Kidney (tissue), 14 donors: ENCODE data around the gene NTRK2. TPM values are rescaled to one million over a fixed set of nuclear protein-coding genes. Genes with fewer than 3 reads are reported as not detected.

Experiments used
- DNase-seq, 5 donors: peaks; one replicate each; pipeline ENCODE4 v3.0.0-alpha.2; 2013 to 2020
- FAIRE-seq: peaks from 2 replicates; lab custom pipeline; 2012; peaks lifted over from hg19 to GRCh38; lab: Jason Lieb, UNC
- H3K27ac ChIP-seq, 2 donors: one replicate each; pipeline ENCODE4 v1.7.0; 2013; ENCODE audit warnings: low read depth in 2 of 2, low read length in 2 of 2, inconsistent platforms in 1 of 2
- H3K27me3 ChIP-seq: one replicate; pipeline ENCODE4 v1.7.1; 2013; ENCODE audit warnings: low read length, inconsistent platforms; ENCODE audit not compliant: control insufficient read depth, insufficient read depth
- H3K36me3 ChIP-seq, 3 donors: one replicate each; pipeline versions ENCODE4 v1.7.0 to v1.7.1; 2013; ENCODE audit warnings: low read length in 3 of 3, control low read depth in 1 of 3, inconsistent platforms in 1 of 3; ENCODE audit not compliant: insufficient read depth in 3 of 3, control insufficient read depth in 2 of 3
- H3K4me1 ChIP-seq, 3 donors: one replicate each; pipeline versions ENCODE4 v1.7.0 to v1.7.1; 2013; ENCODE audit warnings: low read length in 3 of 3, inconsistent platforms in 1 of 3, low read depth in 1 of 3; ENCODE audit not compliant: control insufficient read depth in 2 of 3, insufficient read depth in 2 of 3
- H3K4me3 ChIP-seq, 3 donors: one replicate each; pipeline versions ENCODE4 v1.7.0 to v1.8.1; 2013; ENCODE audit warnings: low read length in 3 of 3, control low read depth in 1 of 3, inconsistent platforms in 1 of 3
- H3K9ac ChIP-seq, 3 donors: one replicate each; pipeline versions ENCODE4 v1.7.0 to v1.7.1; 2013; ENCODE audit warnings: low read length in 3 of 3, control low read depth in 1 of 3, inconsistent platforms in 1 of 3
- H3K9me3 ChIP-seq, 3 donors: one replicate each; pipeline versions ENCODE4 v1.7.0 to v1.7.1; 2013; ENCODE audit warnings: low read length in 3 of 3, control low read depth in 1 of 3, inconsistent platforms in 1 of 3; ENCODE audit not compliant: control insufficient read depth in 2 of 3, insufficient read depth in 1 of 3
- CTCF ChIP-seq: IDR thresholded peaks from 3 replicates; pipeline ENCODE4 v1.5.1; 2012; ENCODE audit warnings: mild to moderate bottlenecking, moderate library complexity, borderline replicate concordance; ENCODE audit not compliant: insufficient read depth; ENCODE audit errors: extremely low read depth
- intact Hi-C: fragments of 100-400 bp; cut with DNase I; formaldehyde crosslinking; loops from one replicate; pipeline ENCODE4 v1.11.1; 2022
- polyA plus RNA-seq: library from polyadenylated mRNA; stranded (reverse); fragments of 350-450 nt; fragmentation: Illumina TruSeq; extraction: RNeasy Lipid Tissue Mini Kit (QIAGEN cat#74804); gene quantifications from one replicate; pipeline ENCODE4 v1.2.3, GENCODE V29; 2014; ENCODE audit warnings: low read depth, low replicate concordance; ENCODE audit not compliant: insufficient read depth
- total RNA-seq: library from RNA; stranded (reverse); fragmentation: NEBNext Ultra II Directional; extraction: Animal tissue kit (Norgen Biotek cat#: 25700); gene quantifications from one replicate; pipeline ENCODE4 v1.2.1, GENCODE V29; 2021
- donor health status: control.
- donor health status: control.
- donor health status: control.
- donor health status: control.
- donor health status: control.
- donor health status: DM: yes; HTN: yes; CAD: no.
- donor health status: Normal renal cell carcinoma (clear cell type).

NTRK2 gene
- total and polyA plus RNA-seq, 2 donors from 2014 or later: 20.0 to 41.2 TPM

DNA sequence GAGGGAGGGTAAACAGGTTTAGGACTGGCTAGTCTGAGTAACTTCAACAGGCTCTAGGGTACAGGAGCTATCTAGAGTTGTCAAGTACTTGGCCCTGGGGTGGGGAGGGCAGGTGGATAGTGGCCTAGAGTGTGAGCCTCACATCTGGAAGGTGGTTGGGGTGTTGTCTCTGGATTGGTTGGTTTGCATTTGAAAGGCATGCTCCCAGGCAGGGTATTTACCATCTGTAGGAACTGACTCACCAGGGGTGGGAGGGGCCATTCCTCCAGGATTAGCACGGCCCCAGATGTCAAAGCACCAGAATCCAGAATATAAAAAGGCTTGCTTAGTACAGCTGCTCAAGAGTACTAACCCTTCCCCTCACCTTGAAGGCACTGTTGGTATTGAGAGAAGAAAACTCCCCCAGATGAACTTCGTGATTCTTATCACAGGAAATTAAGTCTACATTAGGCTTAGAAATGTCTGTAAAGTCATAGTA lies 193.3 kb downstream of the NTRK2 start:
- H3K27ac ChIP-seq: no peak overlapping the region
- H3K4me1 ChIP-seq: peaks cover 0 to 3% (median 0%) of the 10 kb centered on the region in 3 donors
- no peaks in the 10 kb centered on the region for H3K9me3 ChIP-seq
- no peak for FAIRE-seq
- peak in 2 of 5 donors; percentile 37 to 51 for DNase-seq
- no peak overlapping the region for H3K4me3 ChIP-seq
- no peak for TF ChIP-seq CTCF
- no peaks in the 10 kb centered on the region for H3K36me3 ChIP-seq
- no peak overlapping the region for H3K9ac ChIP-seq
- intact Hi-C loops: no loop called here
- no peaks in the 10 kb centered on the region for H3K27me3 ChIP-seq

- peaks cover 0 to 3% (median 0%) of the 10 kb centered on the region in 3 donors for H3K4me1 ChIP-seq
- intact Hi-C loops: no loop called here
- H3K9ac ChIP-seq: no peak overlapping the region
- H3K4me3 ChIP-seq: no peak overlapping the region
- H3K27ac ChIP-seq: no peak overlapping the region
- no peak for DNase-seq
- no peaks in the 10 kb centered on the region for H3K9me3 ChIP-seq
- no peak for FAIRE-seq
- TF ChIP-seq CTCF: no peak
- H3K36me3 ChIP-seq: no peaks in the 10 kb centered on the region
- no peaks in the 10 kb centered on the region for H3K27me3 ChIP-seq
These were observed 193.8 kb downstream of the NTRK2 start for GRCh38 chr9:84863372-84863771.

DNA sequence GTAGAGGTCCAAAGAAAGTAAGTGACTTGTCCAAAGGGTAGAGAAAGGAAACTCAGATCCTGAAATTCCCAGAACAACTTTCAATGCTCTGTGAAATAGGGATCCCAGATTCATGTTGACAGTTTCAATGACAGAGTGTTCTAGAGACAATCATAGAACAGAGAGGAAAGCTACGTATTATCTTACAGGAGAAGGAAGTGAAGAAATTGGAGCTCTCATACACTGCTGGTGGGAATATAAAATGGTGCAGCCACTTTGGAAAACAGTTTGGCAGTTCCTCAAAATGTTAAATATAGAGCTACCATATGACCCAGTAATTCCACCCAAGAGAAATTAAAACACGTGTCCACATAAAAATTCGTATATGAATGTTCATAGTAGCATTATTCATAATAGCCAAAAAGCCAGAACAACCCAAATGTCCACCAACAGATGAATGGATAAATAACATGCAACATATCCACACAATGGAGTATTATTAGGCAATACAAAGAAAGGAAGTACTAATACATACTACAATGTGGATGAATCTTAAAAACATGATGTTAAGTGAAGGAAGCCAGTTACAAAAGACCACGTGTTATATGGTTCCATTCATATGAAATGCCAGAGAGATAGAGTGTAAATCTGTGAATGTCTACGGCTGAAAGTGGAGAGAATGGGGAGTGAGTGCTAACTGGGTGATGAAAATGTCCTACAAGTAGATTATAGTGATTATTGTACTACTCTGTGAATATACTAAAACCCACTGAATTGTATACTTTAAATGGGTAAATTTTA lies 197.1 kb downstream of the NTRK2 start:
- intact Hi-C loops: no loop called here
- no peaks in the 10 kb centered on the region for H3K36me3 ChIP-seq
- no peak overlapping the region for H3K27ac ChIP-seq
- no peak overlapping the region for H3K9ac ChIP-seq
- DNase-seq (no peak), FAIRE-seq (no peak)
- peaks cover 0 to 3% (median 0%) of the 10 kb centered on the region in 3 donors for H3K4me1 ChIP-seq
- no peak overlapping the region for H3K4me3 ChIP-seq
- no peak for TF ChIP-seq CTCF
- no peaks in the 10 kb centered on the region for H3K27me3 ChIP-seq
- H3K9me3 ChIP-seq: no peaks in the 10 kb centered on the region
